IPS-NIHi7 (cell line): ENCODE results near the gene PKIB.

Experiments
- DNase-seq: peaks from one replicate; pipeline ENCODE4 v3.0.0; 2012; ENCODE audit warnings: mixed read lengths; ENCODE audit errors: extremely low spot score

PKIB gene

GRCh38 chr6:122666418-122666817, 56.2 kb downstream of the PKIB start:
- no peak for DNase-seq

GRCh38 chr6:122669418-122669817, 59.2 kb downstream of the PKIB start:
- no peak for DNase-seq

GRCh38 chr6:122669868-122670267, 59.7 kb downstream of the PKIB start:
- DNase-seq = no peak

GRCh38 chr6:122671251-122671650, 61.0 kb downstream of the PKIB start:
- DNase-seq = no peak

GRCh38 chr6:122673343-122673961, 63.2 kb downstream of the PKIB start:
- DNase-seq = no peak

GRCh38 chr6:122676146-122676545, 65.9 kb downstream of the PKIB start:
- no peak for DNase-seq

- DNase-seq = no peak
Observed at GRCh38 chr6:122676688-122677087, 66.5 kb downstream of the PKIB start.

- DNase-seq = no peak
Observed at GRCh38 chr6:122677406-122677805, 67.2 kb downstream of the PKIB start.

GRCh38 chr6:122678841-122679240, 68.6 kb downstream of the PKIB start:
- DNase-seq = no peak

GRCh38 chr6:122681705-122682104, 71.5 kb downstream of the PKIB start:
- DNase-seq = no peak

GRCh38 chr6:122683989-122684651, 73.9 kb downstream of the PKIB start:
- no peak for DNase-seq

- DNase-seq = no peak
Observed at GRCh38 chr6:122692175-122692598, 82.0 kb downstream of the PKIB start.

- DNase-seq = no peak
Observed at GRCh38 chr6:122692807-122693580, 82.8 kb downstream of the PKIB start.

- DNase-seq = no peak
Observed at GRCh38 chr6:122694075-122694474, 83.9 kb downstream of the PKIB start.

- no peak for DNase-seq
Observed at GRCh38 chr6:122694602-122695001, 84.4 kb downstream of the PKIB start.

GRCh38 chr6:122695188-122695587, 85.0 kb downstream of the PKIB start:
- DNase-seq = no peak

- no peak for DNase-seq
Observed at GRCh38 chr6:122696079-122696478, 85.9 kb downstream of the PKIB start.

GRCh38 chr6:122696853-122697252, 86.6 kb downstream of the PKIB start:
- no peak for DNase-seq

GRCh38 chr6:122697458-122697857, 87.3 kb downstream of the PKIB start:
- DNase-seq = no peak

GRCh38 chr6:122701666-122702065, 91.5 kb downstream of the PKIB start:
- no peak for DNase-seq

GRCh38 chr6:122702841-122703240, 92.6 kb downstream of the PKIB start:
- no peak for DNase-seq

- DNase-seq = no peak
Observed at GRCh38 chr6:122704066-122704465, 93.9 kb downstream of the PKIB start.
